Measurements from ENCODE around the gene B4GALT2. TPM values are rescaled to one million over a fixed set of nuclear protein-coding genes. Genes with fewer than 3 reads are reported as not detected.

The B4GALT2 gene
- total RNA-seq, 1 donor: 99.5 TPM

- peaks cover 8% of the 10 kb centered on the region for H4K20me1 ChIP-seq (ENCODE audit: insufficient read depth, low read length)
- H2AFZ ChIP-seq (ENCODE audit: low read length): no peak overlapping the region
- peak; percentile 98 for DNase-seq (ENCODE audit: insufficient read length, low spot score, missing footprints)
- H3K27ac ChIP-seq (ENCODE audit: low read depth, low read length): no peak overlapping the region
- H3K4me1 ChIP-seq (ENCODE audit: insufficient read depth, low read length): peaks cover 20% of the 10 kb centered on the region
- TF ChIP-seq CTCF (IDR thresholded peaks at IDR 0.05; ENCODE audit: extremely low read depth, low read depth, low read length): peak; percentile 84
- peak overlapping the region; percentile 70 for H3K4me2 ChIP-seq (ENCODE audit: insufficient read depth, low read length)
- H3K27me3 ChIP-seq (ENCODE audit: insufficient read depth, low read length): no peaks in the 10 kb centered on the region
- H3K79me2 ChIP-seq (ENCODE audit: insufficient read depth, low read length): no peaks in the 10 kb centered on the region
- peak overlapping the region; percentile 69 for H3K4me3 ChIP-seq (ENCODE audit: insufficient read depth, low read length)
- H3K36me3 ChIP-seq (ENCODE audit: insufficient read depth, low read length): peaks cover 11% of the 10 kb centered on the region
- peaks cover 3% of the 10 kb centered on the region for H3K9me3 ChIP-seq (ENCODE audit: low read depth, low read length)
Measured at GRCh38 chr1:43934101-43934985, 44.7 kb upstream of the B4GALT2 start.

- no peaks in the 10 kb centered on the region for H3K79me2 ChIP-seq (ENCODE audit: insufficient read depth, low read length)
- H3K27ac ChIP-seq (ENCODE audit: low read depth, low read length): no peak overlapping the region
- no peak overlapping the region for H3K4me3 ChIP-seq (ENCODE audit: insufficient read depth, low read length)
- H3K36me3 ChIP-seq (ENCODE audit: insufficient read depth, low read length): peaks cover 6% of the 10 kb centered on the region
- no peak for TF ChIP-seq CTCF (IDR thresholded peaks at IDR 0.05; ENCODE audit: extremely low read depth, low read depth, low read length)
- peaks cover 20% of the 10 kb centered on the region for H3K4me1 ChIP-seq (ENCODE audit: insufficient read depth, low read length)
- H4K20me1 ChIP-seq (ENCODE audit: insufficient read depth, low read length): peaks cover 8% of the 10 kb centered on the region
- no peak overlapping the region for H3K4me2 ChIP-seq (ENCODE audit: insufficient read depth, low read length)
- H3K9me3 ChIP-seq (ENCODE audit: low read depth, low read length): no peaks in the 10 kb centered on the region
- DNase-seq (ENCODE audit: insufficient read length, low spot score, missing footprints): no peak
- H2AFZ ChIP-seq (ENCODE audit: low read length): no peak overlapping the region
- H3K27me3 ChIP-seq (ENCODE audit: insufficient read depth, low read length): no peaks in the 10 kb centered on the region
Measured at GRCh38 chr1:43934986-43935324, 44.1 kb upstream of the B4GALT2 start.

GRCh38 chr1:43935711-43936427 lies 43.1 kb upstream of the B4GALT2 start:
- no peak for TF ChIP-seq CTCF (IDR thresholded peaks at IDR 0.05; ENCODE audit: extremely low read depth, low read depth, low read length)
- Histone ChIP-seq H3K4me2 (ENCODE audit: insufficient read depth, low read length) (peak overlapping the region; percentile 55), H3K27ac (ENCODE audit: low read depth, low read length) (no peak overlapping the region), H3K27me3 (ENCODE audit: insufficient read depth, low read length) (no peaks in the 10 kb centered on the region), H3K36me3 (ENCODE audit: insufficient read depth, low read length) (no peaks in the 10 kb centered on the region), H4K20me1 (ENCODE audit: insufficient read depth, low read length) (peaks cover 8% of the 10 kb centered on the region), H3K79me2 (ENCODE audit: insufficient read depth, low read length) (no peaks in the 10 kb centered on the region), H3K4me3 (ENCODE audit: insufficient read depth, low read length) (peak overlapping the region; percentile 55), H3K4me1 (ENCODE audit: insufficient read depth, low read length) (peaks cover 20% of the 10 kb centered on the region), H3K9me3 (ENCODE audit: low read depth, low read length) (no peaks in the 10 kb centered on the region), H2AFZ (ENCODE audit: low read length) (no peak overlapping the region)
- peak; percentile 70 for DNase-seq (ENCODE audit: insufficient read length, low spot score, missing footprints)
